Activated T-cell treated with anti-CD3 and anti-CD28 coated beads, Interleukin-2, amount 50 U/mL, for 72 hours (primary cell): ENCODE measurements around the gene AP1S3. TPM values are rescaled to one million over a fixed set of nuclear protein-coding genes. Genes with fewer than 3 reads are reported as not detected.

ENCODE experiments used
- ATAC-seq, 2 donors: fragments of 150-1000 bp; cut with Tn5 transposase; replicated peaks in 1 of 2; 2 replicates each; pipeline ENCODE4 v1.10.0; 2021; ENCODE audit warnings: moderate library complexity in 2 of 2, mild to moderate bottlenecking in 1 of 2
- DNase-seq, 2 donors: peaks; one replicate each; pipeline ENCODE4 v3.0.0; 2021 to 2022; ENCODE audit warnings: mixed read lengths in 1 of 2
- H3K27ac Mint-ChIP-seq: one replicate; pipeline ENCODE4 v1.8.0; 2022; ENCODE audit warnings: mild to moderate bottlenecking, moderate library complexity, mixed read lengths
- H3K27me3 Mint-ChIP-seq: one replicate; pipeline ENCODE4 v1.8.0; 2022; ENCODE audit warnings: low read depth, mixed read lengths
- H3K36me3 Mint-ChIP-seq, 2 donors: one replicate each; pipeline ENCODE4 v1.8.0; 2022; ENCODE audit warnings: mixed read lengths in 2 of 2, mild to moderate bottlenecking in 1 of 2; ENCODE audit not compliant: insufficient read depth in 2 of 2
- H3K4me1 Mint-ChIP-seq: one replicate; pipeline ENCODE4 v1.8.0; 2022; ENCODE audit warnings: low read depth, mixed read lengths
- H3K4me3 Mint-ChIP-seq, 2 donors: one replicate each; pipeline ENCODE4 v1.8.0; 2022; ENCODE audit warnings: mild to moderate bottlenecking in 2 of 2, mixed read lengths in 2 of 2, moderate library complexity in 2 of 2
- H3K9me3 Mint-ChIP-seq, 2 donors: one replicate each; pipeline ENCODE4 v1.8.0; 2022; ENCODE audit warnings: mixed read lengths in 2 of 2
- total RNA-seq, 2 donors: library from RNA; stranded (reverse); gene quantifications; one replicate each; pipeline ENCODE4 v1.2.3, GENCODE V29; 2022

The AP1S3 gene
- total RNA-seq, 2 donors from 2014 or later, result 5.2 to 5.6 TPM

- Mint-ChIP-seq H3K27me3 (peaks cover 21% of the 10 kb centered on the region), H3K9me3 (no peaks in the 10 kb centered on the region), H3K27ac (no peak overlapping the region), H3K4me3 (no peak overlapping the region), H3K36me3 (peaks cover 0 to 3% of the 10 kb centered on the region in 2 donors), H3K4me1 (no peaks in the 10 kb centered on the region)
- DNase-seq (no peak), ATAC-seq (peak in 1 of 2 donors; percentile 59)
Measured at GRCh38 chr2:223720367-223720766, 117.0 kb downstream of the AP1S3 start.

GRCh38 chr2:223712642-223713041 is 124.7 kb downstream of the AP1S3 start:
- Mint-ChIP-seq H3K4me1 (no peaks in the 10 kb centered on the region), H3K9me3 (no peaks in the 10 kb centered on the region), H3K27ac (no peak overlapping the region), H3K36me3 (peaks cover 0 to 1% of the 10 kb centered on the region in 2 donors), H3K4me3 (no peak overlapping the region), H3K27me3 (peaks cover 13% of the 10 kb centered on the region)
- ATAC-seq (no peak), DNase-seq (no peak)

- no peak for DNase-seq
- Mint-ChIP-seq H3K36me3 (no peaks in the 10 kb centered on the region), H3K27ac (no peak overlapping the region), H3K9me3 (no peaks in the 10 kb centered on the region), H3K4me1 (no peaks in the 10 kb centered on the region), H3K4me3 (no peak overlapping the region), H3K27me3 (peaks cover 13% of the 10 kb centered on the region)
- no peak for ATAC-seq
Measured at GRCh38 chr2:223711596-223712326, 125.6 kb downstream of the AP1S3 start.

Other genes starting within 250 kb of the AP1S3 start
- not detected for gene SCG2, start 235.2 kb downstream of the AP1S3 start, total RNA-seq
- gene WDFY1, start 107.8 kb upstream of the AP1S3 start, total RNA-seq, result 10 to 100 TPM; 57.4 to 61.7 TPM
- gene MRPL44, start 119.9 kb upstream of the AP1S3 start, total RNA-seq, result 10 to 100 TPM; 34.0 to 36.8 TPM
- gene SERPINE2, start 201.7 kb upstream of the AP1S3 start, total RNA-seq, result 10 to 100 TPM; 62.9 to 81.6 TPM